OCI-LY3 (cell line): Measurements from ENCODE around the gene MDFIC2.

Experiments
- CTCF ChIP-seq: fragments of 200-600, 300-600 bp; sonication (generic); IDR thresholded peaks from 2 replicates; pipeline ENCODE4 v1.5.1; 2014; ENCODE audit warnings: antibody characterized with exemption, low read length, low read depth
- EZH2phosphoT487 ChIP-seq: fragments of 200-600 bp; shearing (Covaris generic); IDR thresholded peaks from 2 replicates; pipeline ENCODE4 v1.6.1; 2018; ENCODE audit warnings: antibody characterized with exemption, mixed run types, low read depth

- TF ChIP-seq CTCF (no peak), EZH2phosphoT487 (no peak)
Observed at GRCh38 chr3:70150599-70150998, 161.8 kb downstream of the MDFIC2 start.
